HepG2 (cell line): ENCODE results near the gene ZBTB7A.

Experiments
- ARID4A ChIP-seq: sonication (generic); formaldehyde crosslinking; IDR thresholded peaks from 2 replicates; pipeline ENCODE4 v1.5.0; 2020; ENCODE audit warnings: mild to moderate bottlenecking, missing genetic modification reagents, borderline replicate concordance
- ATF2 ChIP-seq: sonication (generic); formaldehyde crosslinking; IDR thresholded peaks from 2 replicates; pipeline ENCODE4 v1.4.0; 2020; ENCODE audit warnings: missing genetic modification reagents
- CBX1 ChIP-seq: IDR thresholded peaks from one replicate; pipeline ENCODE4 v1.6.1; 2016; ENCODE audit warnings: antibody characterized with exemption, low read depth
- CEBPB ChIP-seq: IDR thresholded peaks from 2 replicates; pipeline ENCODE4 v1.6.1; 2011; ENCODE audit warnings: low read depth, low read length, improper control_type of control experiment, borderline replicate concordance
- EZH2 ChIP-seq: conservative IDR thresholded peaks from 2 replicates; pipeline ENCODE4 v1.6.1; 2012; ENCODE audit warnings: mild to moderate bottlenecking, low read depth, low read length, moderate library complexity
- FUBP1 ChIP-seq: sonication (generic); formaldehyde crosslinking; IDR thresholded peaks from 2 replicates; pipeline ENCODE4 v1.5.1; 2020; ENCODE audit warnings: missing genetic modification reagents, mild to moderate bottlenecking, borderline replicate concordance
- POLR2A ChIP-seq, 2 experiments: IDR thresholded peaks; 2 replicates each; pipeline ENCODE4 v1.6.1; 2011; ENCODE audit warnings: low read depth in 2 of 2, low read length in 2 of 2, mild to moderate bottlenecking in 1 of 2, moderate library complexity in 1 of 2; ENCODE audit not compliant: insufficient read depth in 1 of 2
- RAD21 ChIP-seq: fragments of 450-650 bp; formaldehyde crosslinking; IDR thresholded peaks from 2 replicates; pipeline ENCODE4 v1.5.0; 2020; ENCODE audit warnings: mild to moderate bottlenecking
- TAF1 ChIP-seq: sonication (generic); formaldehyde crosslinking; IDR thresholded peaks from 2 replicates; pipeline ENCODE4 v1.4.0; 2020; ENCODE audit warnings: missing genetic modification reagents
- ZBTB10 ChIP-seq: sonication (generic); formaldehyde crosslinking; IDR thresholded peaks from 2 replicates; pipeline ENCODE4 v1.4.0; 2020; ENCODE audit warnings: missing genetic modification reagents, borderline replicate concordance
- ZBTB44 ChIP-seq: sonication (generic); formaldehyde crosslinking; IDR thresholded peaks from 2 replicates; pipeline ENCODE4 v1.4.0; 2020; ENCODE audit warnings: missing genetic modification reagents
- TF ChIP-seq, protein P1 (sequence below): IDR thresholded peaks from 2 replicates; pipeline ENCODE4 v1.6.1; 2016; ENCODE audit warnings: mild to moderate bottlenecking, missing biosample characterization, missing genetic modification reagents
- TF ChIP-seq, protein P2 (sequence below): sonication (generic); formaldehyde crosslinking; IDR thresholded peaks from 2 replicates; pipeline ENCODE4 v1.5.0; 2020; ENCODE audit warnings: mild to moderate bottlenecking, missing genetic modification reagents, moderate library complexity
- TF ChIP-seq, protein P3 (sequence below), 2 experiments: sonication (generic) in 1 of 2; formaldehyde crosslinking in 1 of 2; IDR thresholded peaks; 2 replicates each; pipeline versions ENCODE4 v1.5.1 to v1.6.1; 2011 to 2020; ENCODE audit warnings: borderline replicate concordance in 1 of 2, low read depth in 1 of 2, low read length in 1 of 2, mild to moderate bottlenecking in 1 of 2, missing genetic modification reagents in 1 of 2, moderate library complexity in 1 of 2

- no peak for TF ChIP-seq EZH2
- no peak for TF ChIP-seq CEBPB
- no peak for TF ChIP-seq POLR2A (IDR thresholded peaks at IDR 0.05; ENCODE audit: insufficient read depth in 1 of 2, low read depth in 2 of 2, low read length in 2 of 2)
- TF ChIP-seq ZBTB44: no peak
- TF ChIP-seq, protein P1, sequence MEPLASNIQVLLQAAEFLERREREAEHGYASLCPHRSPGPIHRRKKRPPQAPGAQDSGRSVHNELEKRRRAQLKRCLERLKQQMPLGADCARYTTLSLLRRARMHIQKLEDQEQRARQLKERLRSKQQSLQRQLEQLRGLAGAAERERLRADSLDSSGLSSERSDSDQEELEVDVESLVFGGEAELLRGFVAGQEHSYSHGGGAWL (CRISPR knock-in tag): no peak
- no peak for TF ChIP-seq TAF1 (CRISPR knock-in tag)
- TF ChIP-seq FUBP1: no peak
- TF ChIP-seq, protein P2, sequence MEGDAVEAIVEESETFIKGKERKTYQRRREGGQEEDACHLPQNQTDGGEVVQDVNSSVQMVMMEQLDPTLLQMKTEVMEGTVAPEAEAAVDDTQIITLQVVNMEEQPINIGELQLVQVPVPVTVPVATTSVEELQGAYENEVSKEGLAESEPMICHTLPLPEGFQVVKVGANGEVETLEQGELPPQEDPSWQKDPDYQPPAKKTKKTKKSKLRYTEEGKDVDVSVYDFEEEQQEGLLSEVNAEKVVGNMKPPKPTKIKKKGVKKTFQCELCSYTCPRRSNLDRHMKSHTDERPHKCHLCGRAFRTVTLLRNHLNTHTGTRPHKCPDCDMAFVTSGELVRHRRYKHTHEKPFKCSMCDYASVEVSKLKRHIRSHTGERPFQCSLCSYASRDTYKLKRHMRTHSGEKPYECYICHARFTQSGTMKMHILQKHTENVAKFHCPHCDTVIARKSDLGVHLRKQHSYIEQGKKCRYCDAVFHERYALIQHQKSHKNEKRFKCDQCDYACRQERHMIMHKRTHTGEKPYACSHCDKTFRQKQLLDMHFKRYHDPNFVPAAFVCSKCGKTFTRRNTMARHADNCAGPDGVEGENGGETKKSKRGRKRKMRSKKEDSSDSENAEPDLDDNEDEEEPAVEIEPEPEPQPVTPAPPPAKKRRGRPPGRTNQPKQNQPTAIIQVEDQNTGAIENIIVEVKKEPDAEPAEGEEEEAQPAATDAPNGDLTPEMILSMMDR (CRISPR knock-in tag): no peak
- TF ChIP-seq, protein P3, sequence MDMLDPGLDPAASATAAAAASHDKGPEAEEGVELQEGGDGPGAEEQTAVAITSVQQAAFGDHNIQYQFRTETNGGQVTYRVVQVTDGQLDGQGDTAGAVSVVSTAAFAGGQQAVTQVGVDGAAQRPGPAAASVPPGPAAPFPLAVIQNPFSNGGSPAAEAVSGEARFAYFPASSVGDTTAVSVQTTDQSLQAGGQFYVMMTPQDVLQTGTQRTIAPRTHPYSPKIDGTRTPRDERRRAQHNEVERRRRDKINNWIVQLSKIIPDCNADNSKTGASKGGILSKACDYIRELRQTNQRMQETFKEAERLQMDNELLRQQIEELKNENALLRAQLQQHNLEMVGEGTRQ (IDR thresholded peaks at IDR 0.05; ENCODE audit: low read depth, low read length): no peak
- TF ChIP-seq, protein P3 (CRISPR knock-in tag; IDR thresholded peaks at IDR 0.05; ENCODE audit: borderline replicate concordance): no peak
- TF ChIP-seq RAD21 (CRISPR knock-in tag): no peak
- TF ChIP-seq ZBTB10 (CRISPR knock-in tag): no peak
- TF ChIP-seq ATF2: no peak
- no peak for TF ChIP-seq CBX1
- no peak for TF ChIP-seq ARID4A (CRISPR knock-in tag)
These were observed 53.6 kb downstream of the ZBTB7A start for GRCh38 chr19:4012975-4013634.
